ENCODE measurements around the gene CPEB3. TPM values are rescaled to one million over a fixed set of nuclear protein-coding genes. Genes with fewer than 3 reads are reported as not detected.
"Not testable (repeated sequence)": the region's sequence is repeated elsewhere in the genome, so short reads cannot be mapped to it uniquely, and the experiment has no call there.

The CPEB3 gene
- total RNA-seq, 6 experiments from 2014 or later, result 0.85 to 1.1 (median 1.0) TPM

DNA sequence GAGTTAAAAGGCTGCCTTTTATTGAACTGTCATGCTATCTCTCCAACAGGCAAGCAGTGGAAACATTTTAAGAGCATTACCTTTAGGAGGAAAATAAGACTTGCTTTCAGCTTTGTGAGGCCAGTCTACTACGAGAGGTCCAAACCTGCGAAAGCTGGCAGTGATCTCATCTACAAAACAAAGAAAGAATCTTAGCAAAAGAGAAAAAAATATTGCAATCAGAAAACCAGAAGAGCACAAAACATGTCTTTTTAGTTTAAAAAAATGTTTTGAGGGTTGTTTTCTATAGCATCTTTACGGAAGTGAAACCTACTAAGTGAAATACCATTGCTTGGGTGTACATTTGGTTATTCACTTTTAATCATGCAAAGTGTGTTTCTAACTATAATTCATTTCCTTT lies 147.9 kb downstream of the CPEB3 start:
- Mint-ChIP-seq H3K9me3 (no peaks in the 10 kb centered on the region), H3K27ac (no peak overlapping the region), H3K36me3 (ENCODE audit: low read depth) (peaks cover 3% of the 10 kb centered on the region; the same call in 1 of the 2 replicates), H3K27me3 (ENCODE audit: insufficient read depth) (no peaks in the 10 kb centered on the region), H3K4me3 (no peak overlapping the region), H3K4me1 (ENCODE audit: low read depth) (peaks cover 11% of the 10 kb centered on the region; the same call in 1 of the 2 replicates)
- DNase-seq, result no peak
- TF ChIP-seq, protein P1, sequence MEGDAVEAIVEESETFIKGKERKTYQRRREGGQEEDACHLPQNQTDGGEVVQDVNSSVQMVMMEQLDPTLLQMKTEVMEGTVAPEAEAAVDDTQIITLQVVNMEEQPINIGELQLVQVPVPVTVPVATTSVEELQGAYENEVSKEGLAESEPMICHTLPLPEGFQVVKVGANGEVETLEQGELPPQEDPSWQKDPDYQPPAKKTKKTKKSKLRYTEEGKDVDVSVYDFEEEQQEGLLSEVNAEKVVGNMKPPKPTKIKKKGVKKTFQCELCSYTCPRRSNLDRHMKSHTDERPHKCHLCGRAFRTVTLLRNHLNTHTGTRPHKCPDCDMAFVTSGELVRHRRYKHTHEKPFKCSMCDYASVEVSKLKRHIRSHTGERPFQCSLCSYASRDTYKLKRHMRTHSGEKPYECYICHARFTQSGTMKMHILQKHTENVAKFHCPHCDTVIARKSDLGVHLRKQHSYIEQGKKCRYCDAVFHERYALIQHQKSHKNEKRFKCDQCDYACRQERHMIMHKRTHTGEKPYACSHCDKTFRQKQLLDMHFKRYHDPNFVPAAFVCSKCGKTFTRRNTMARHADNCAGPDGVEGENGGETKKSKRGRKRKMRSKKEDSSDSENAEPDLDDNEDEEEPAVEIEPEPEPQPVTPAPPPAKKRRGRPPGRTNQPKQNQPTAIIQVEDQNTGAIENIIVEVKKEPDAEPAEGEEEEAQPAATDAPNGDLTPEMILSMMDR (IDR thresholded peaks at IDR 0.05), result no peak

DNA sequence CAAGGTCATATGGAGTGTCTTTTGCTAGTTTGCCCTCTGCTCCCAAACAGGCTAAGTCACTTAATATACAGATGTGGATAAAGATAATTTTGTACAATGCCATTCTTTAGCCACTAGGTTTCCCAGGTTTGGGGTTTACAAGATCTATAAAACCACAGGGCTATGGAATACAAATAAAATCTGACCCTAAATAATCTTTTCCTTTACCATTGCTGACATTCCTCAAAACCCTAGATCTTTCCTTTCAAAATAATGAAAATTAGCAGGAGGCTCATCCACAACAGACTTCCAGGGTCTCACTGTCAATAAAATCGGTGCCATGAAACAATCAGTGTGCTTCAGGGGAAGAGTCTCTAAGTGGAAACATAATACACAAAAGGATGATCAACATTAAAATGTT lies 148.4 kb downstream of the CPEB3 start:
- no peak overlapping the region for H3K4me3 Mint-ChIP-seq
- H3K4me1 Mint-ChIP-seq (ENCODE audit: low read depth), result peaks cover 11% of the 10 kb centered on the region; the same call in 1 of the 2 replicates
- no peaks in the 10 kb centered on the region for H3K9me3 Mint-ChIP-seq
- no peak for DNase-seq
- TF ChIP-seq, protein P1 (IDR thresholded peaks at IDR 0.05), result peak; percentile 38
- H3K36me3 Mint-ChIP-seq (ENCODE audit: low read depth), result peaks cover 3% of the 10 kb centered on the region; the same call in 1 of the 2 replicates
- H3K27me3 Mint-ChIP-seq (ENCODE audit: insufficient read depth), result no peaks in the 10 kb centered on the region
- no peak overlapping the region for H3K27ac Mint-ChIP-seq

DNA sequence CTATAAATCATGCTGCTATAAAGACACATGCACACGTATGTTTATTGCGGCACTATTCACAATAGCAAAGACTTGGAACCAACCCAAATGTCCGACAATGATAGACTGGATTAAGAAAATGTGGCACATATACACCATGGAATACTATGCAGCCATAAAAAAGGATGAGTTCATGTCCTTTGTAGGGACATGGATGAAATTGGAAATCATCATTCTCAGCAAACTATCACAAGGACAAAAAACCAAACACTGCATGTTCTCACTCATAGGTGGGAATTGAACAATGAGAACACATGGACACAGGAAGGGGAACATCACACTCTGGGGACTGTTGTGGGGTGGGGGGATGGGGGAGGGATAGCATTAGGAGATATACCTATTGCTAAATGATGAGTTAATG lies 149.7 kb downstream of the CPEB3 start:
- H3K4me1 Mint-ChIP-seq (ENCODE audit: low read depth), result peaks cover 11% of the 10 kb centered on the region; the same call in 1 of the 2 replicates
- not testable (repeated sequence) for H3K4me3 Mint-ChIP-seq; H3K27ac Mint-ChIP-seq; H3K36me3 Mint-ChIP-seq (ENCODE audit: low read depth); H3K27me3 Mint-ChIP-seq (ENCODE audit: insufficient read depth); DNase-seq; H3K9me3 Mint-ChIP-seq

DNA sequence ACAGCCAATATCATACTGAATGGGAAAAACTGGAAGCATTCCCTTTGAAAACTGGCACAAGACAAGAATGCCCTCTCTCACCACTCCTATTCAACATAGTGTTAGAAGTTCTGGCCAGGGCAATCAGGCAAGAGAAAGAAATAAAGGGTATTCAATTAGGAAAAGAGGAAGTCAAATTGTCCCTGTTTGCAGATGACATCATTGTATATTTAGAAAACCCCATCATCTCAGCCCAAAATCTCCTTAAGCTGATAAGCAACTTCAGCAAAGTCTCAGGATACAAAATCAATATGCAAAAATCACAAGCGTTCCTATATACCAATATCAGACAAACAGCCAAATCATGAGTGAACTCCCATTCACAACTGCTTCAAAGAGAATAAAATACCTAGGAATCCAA lies 156.8 kb downstream of the CPEB3 start:
- H3K27ac Mint-ChIP-seq; DNase-seq; H3K4me3 Mint-ChIP-seq; H3K27me3 Mint-ChIP-seq (ENCODE audit: insufficient read depth); H3K9me3 Mint-ChIP-seq; H3K4me1 Mint-ChIP-seq (ENCODE audit: low read depth): not testable (repeated sequence)
- H3K36me3 Mint-ChIP-seq (ENCODE audit: low read depth), result peaks cover 11% of the 10 kb centered on the region

DNA sequence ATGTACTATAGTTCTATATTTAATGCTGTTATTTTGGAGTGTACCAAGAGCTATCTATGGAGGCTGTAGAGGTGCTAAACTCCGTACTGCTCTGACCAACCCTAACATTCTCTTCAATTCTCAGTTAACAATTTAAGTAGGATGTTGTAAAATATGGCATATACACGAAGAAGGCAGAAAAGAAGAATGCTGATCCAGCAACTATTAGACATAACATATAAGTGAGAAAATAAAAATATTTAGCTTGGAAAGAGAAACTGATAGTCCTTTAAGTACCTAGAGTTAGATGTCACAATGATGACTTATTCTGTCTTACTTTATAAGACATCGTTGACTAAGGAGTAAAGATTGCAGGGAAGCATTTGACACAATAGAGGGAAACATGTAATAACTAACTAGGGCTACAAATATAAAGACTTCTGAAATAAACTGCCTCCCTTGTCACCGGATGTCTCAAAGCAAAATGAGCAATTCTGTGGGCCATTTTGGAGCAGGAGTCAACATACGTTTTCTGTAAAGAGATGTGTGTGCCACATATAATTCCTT lies 159.5 kb downstream of the CPEB3 start:
- no peaks in the 10 kb centered on the region for H3K27me3 Mint-ChIP-seq (ENCODE audit: insufficient read depth)
- DNase-seq, result no peak
- H3K4me1 Mint-ChIP-seq (ENCODE audit: low read depth), result peaks cover 6% of the 10 kb centered on the region
- H3K4me3 Mint-ChIP-seq, result no peak overlapping the region
- no peaks in the 10 kb centered on the region for H3K9me3 Mint-ChIP-seq
- TF ChIP-seq, protein P1 (IDR thresholded peaks at IDR 0.05), result no peak
- H3K36me3 Mint-ChIP-seq (ENCODE audit: low read depth), result peaks cover 8% of the 10 kb centered on the region
- H3K27ac Mint-ChIP-seq, result no peak overlapping the region

DNA sequence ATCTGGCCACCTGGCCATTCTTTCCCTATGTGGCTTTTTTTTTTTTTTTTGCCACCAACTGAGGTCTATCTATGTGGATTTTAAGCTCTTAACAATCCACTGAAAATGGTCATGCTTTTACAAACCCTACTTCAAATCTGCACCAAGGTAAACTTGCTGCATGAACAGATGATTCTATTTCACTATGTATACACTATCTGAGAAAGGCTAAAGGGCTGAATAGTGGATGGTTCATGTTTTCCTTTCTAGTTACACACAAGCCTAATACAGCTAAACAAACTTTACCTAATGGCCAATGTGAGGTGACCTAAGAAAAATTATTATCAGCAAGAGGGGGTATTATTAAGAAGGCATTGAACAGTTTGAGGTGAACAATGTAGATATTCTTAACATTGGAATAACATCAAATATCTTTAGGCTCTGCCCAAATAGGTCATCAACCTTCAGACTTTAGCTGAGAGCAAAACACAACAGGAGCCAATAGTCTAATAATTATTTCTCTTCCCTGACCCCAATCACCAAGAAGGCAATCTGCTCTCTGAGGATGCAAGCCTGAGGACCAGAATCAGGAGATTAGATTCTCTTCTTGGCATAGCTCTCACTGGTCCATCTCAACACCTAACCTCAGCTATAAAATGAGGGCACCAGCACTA lies 160.1 kb downstream of the CPEB3 start:
- H3K4me1 Mint-ChIP-seq (ENCODE audit: low read depth), result peaks cover 11% of the 10 kb centered on the region
- TF ChIP-seq, protein P1 (IDR thresholded peaks at IDR 0.05), result no peak
- no peak overlapping the region for H3K27ac Mint-ChIP-seq
- no peaks in the 10 kb centered on the region for H3K27me3 Mint-ChIP-seq (ENCODE audit: insufficient read depth)
- H3K4me3 Mint-ChIP-seq, result no peak overlapping the region
- no peaks in the 10 kb centered on the region for H3K9me3 Mint-ChIP-seq
- no peak for DNase-seq
- H3K36me3 Mint-ChIP-seq (ENCODE audit: low read depth), result peaks cover 7% of the 10 kb centered on the region; the same call in 1 of the 2 replicates

All from HFFc6 (cell line).